ENCODE results near the gene RUSC2. TPM values are rescaled to one million over a fixed set of nuclear protein-coding genes. Genes with fewer than 3 reads are reported as not detected.
A peak's percentile ranks its signal among the peaks of the same experiment; 100 is the strongest.

Gene RUSC2
- total RNA-seq = 10 to 100 TPM in 1 of 4 donors, 1 to 10 TPM in 3; 3.0 to 17.3 (median 5.5) TPM

GRCh38 chr9:35489313-35490154 is at the start of gene RUSC2:
RUSC2 (plus strand) TSS chr9:35490111; CDS start chr9:35546522, 56,411 bp downstream.
- TF ChIP-seq POLR2A (IDR thresholded peaks at IDR 0.05) (peak in 1 of 2 donors; percentile 37), CTCF (IDR thresholded peaks at IDR 0.05) (peak; percentile 8 to 47 (median 26))
- Histone ChIP-seq H3K9me3 (no peaks in the 10 kb centered on the region), H3K4me1 (peaks cover 0 to 12% (median 3%) of the 10 kb centered on the region in 4 donors), H3K36me3 (no peaks in the 10 kb centered on the region), H3K4me3 (peak within 1 kb of the TSS; percentile 65 to 76 (median 71)), H3K27me3 (no peaks in the 10 kb centered on the region), H3K27ac (peak within 1 kb of the TSS; percentile 71 to 90 (median 79))
- DNase-seq = peak; percentile 52 to 79 (median 76)

GRCh38 chr9:35446012-35446411 is 43.9 kb upstream of the RUSC2 start:
- Histone ChIP-seq H3K4me1 (no peaks in the 10 kb centered on the region), H3K27me3 (no peaks in the 10 kb centered on the region), H3K27ac (no peak overlapping the region), H3K4me3 (no peak overlapping the region), H3K9me3 (no peaks in the 10 kb centered on the region), H3K36me3 (no peaks in the 10 kb centered on the region)
- TF ChIP-seq CTCF (IDR thresholded peaks at IDR 0.05) (no peak), POLR2A (IDR thresholded peaks at IDR 0.05) (no peak)
- DNase-seq = no peak

GRCh38 chr9:35448496-35448895 is 41.4 kb upstream of the RUSC2 start:
- no peak for DNase-seq
- no peak for TF ChIP-seq POLR2A (IDR thresholded peaks at IDR 0.05)
- TF ChIP-seq CTCF (IDR thresholded peaks at IDR 0.05) = no peak
- no peaks in the 10 kb centered on the region for H3K27me3 ChIP-seq
- no peaks in the 10 kb centered on the region for H3K36me3 ChIP-seq
- no peak overlapping the region for H3K4me3 ChIP-seq
- no peak overlapping the region for H3K27ac ChIP-seq
- no peaks in the 10 kb centered on the region for H3K4me1 ChIP-seq
- H3K9me3 ChIP-seq = peaks cover 0 to 5% (median 0%) of the 10 kb centered on the region in 4 donors

GRCh38 chr9:35452481-35452880 is 37.4 kb upstream of the RUSC2 start:
- peaks cover 0 to 5% (median 0%) of the 10 kb centered on the region in 4 donors for H3K9me3 ChIP-seq
- no peaks in the 10 kb centered on the region for H3K27me3 ChIP-seq
- no peak for TF ChIP-seq POLR2A (IDR thresholded peaks at IDR 0.05)
- TF ChIP-seq CTCF (IDR thresholded peaks at IDR 0.05) = no peak
- H3K36me3 ChIP-seq = no peaks in the 10 kb centered on the region
- no peaks in the 10 kb centered on the region for H3K4me1 ChIP-seq
- H3K27ac ChIP-seq = no peak overlapping the region
- DNase-seq = no peak
- no peak overlapping the region for H3K4me3 ChIP-seq

- Histone ChIP-seq H3K4me1 (no peaks in the 10 kb centered on the region), H3K27ac (no peak overlapping the region), H3K9me3 (peaks cover 0 to 5% (median 0%) of the 10 kb centered on the region in 4 donors), H3K4me3 (no peak overlapping the region), H3K27me3 (no peaks in the 10 kb centered on the region), H3K36me3 (no peaks in the 10 kb centered on the region)
- TF ChIP-seq CTCF (IDR thresholded peaks at IDR 0.05) = no peak
- TF ChIP-seq POLR2A (IDR thresholded peaks at IDR 0.05) = no peak
- no peak for DNase-seq
These were observed 36.1 kb upstream of the RUSC2 start for GRCh38 chr9:35453786-35454185.
